ENCODE data around the gene EIF2D.

GRCh38 chr1:206578978-206579374, 33.3 kb downstream of the EIF2D start:
- no peak for TF ChIP-seq CTCF (IDR thresholded peaks at IDR 0.05)
- no peak for TF ChIP-seq POLR2A (IDR thresholded peaks at IDR 0.05)
